HEK293 (cell line): ENCODE results near the gene HYI.

ENCODE experiments used
- CTCF ChIP-seq: fragments of 450-650 bp; formaldehyde crosslinking; IDR thresholded peaks from 2 replicates; pipeline ENCODE4 v1.5.1; 2016; ENCODE audit warnings: missing biosample characterization, missing genetic modification characterization
- EGR2 ChIP-seq: fragments of 450-650 bp; formaldehyde crosslinking; IDR thresholded peaks from 2 replicates; pipeline ENCODE4 v1.5.1; 2016; ENCODE audit warnings: low read depth, missing biosample characterization, missing genetic modification characterization
- REST ChIP-seq: fragments of 450-650 bp; formaldehyde crosslinking; IDR thresholded peaks from 2 replicates; pipeline ENCODE4 v1.5.1; 2016; ENCODE audit warnings: missing biosample characterization, missing genetic modification characterization

GRCh38 chr1:43441894-43442637 is 11.7 kb downstream of the HYI start:
- TF ChIP-seq CTCF (no peak), REST (tag by site-specific recombination) (no peak), EGR2 (tag by site-specific recombination) (no peak)
